ENCODE measurements around the gene ZNF367. TPM values are rescaled to one million over a fixed set of nuclear protein-coding genes. Genes with fewer than 3 reads are reported as not detected.
"Not testable (repeated sequence)": the region's sequence is repeated elsewhere in the genome, so short reads cannot be mapped to it uniquely, and the experiment has no call there.

The ZNF367 gene
- total RNA-seq, 6 experiments from 2014 or later = 6.1 to 12.2 (median 11.5) TPM

DNA sequence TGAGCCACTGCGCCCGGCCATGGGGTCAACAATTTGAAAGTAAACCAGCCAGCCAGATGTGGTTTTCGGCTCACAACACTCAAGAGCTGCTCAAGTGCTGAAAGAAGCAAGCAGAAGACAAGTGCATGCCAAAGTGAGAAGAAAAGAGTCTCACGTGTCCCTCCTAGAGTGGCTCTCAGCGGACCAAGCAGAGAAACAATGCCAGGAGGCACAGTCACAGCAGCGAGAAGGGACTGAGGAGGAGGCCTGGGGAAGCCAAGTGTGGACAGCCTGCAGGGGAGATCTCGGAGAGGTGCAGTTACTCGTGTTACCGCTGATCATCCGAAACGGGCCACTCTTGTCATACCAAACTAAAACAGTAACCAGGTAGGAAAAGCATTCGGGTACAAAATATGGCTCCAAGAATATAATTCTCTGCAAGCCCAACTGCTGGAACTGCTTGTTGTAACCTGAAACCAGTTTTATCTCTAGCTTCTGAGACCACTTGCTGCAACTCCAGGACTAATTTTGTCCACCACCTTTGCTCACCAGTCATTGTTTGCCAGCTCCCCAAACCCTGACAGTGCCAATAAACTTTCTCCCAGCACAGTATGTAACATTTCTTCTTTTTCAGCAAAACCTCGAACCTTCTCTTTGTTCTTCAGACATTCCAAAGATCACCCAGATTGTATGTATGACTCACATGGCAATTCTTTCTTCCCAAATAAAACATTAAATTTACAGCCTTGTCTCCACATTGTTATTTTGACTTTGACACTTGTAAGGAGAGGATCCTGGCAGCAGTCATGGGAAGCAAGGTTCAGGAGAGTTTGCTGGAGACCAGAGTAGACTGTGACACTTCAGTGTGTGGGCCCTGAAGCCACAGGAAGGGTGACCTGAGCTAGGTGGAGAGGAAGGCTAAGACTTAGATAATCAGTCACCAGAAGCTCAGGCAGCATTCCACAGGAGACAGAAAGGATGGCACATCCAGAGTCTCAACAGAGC is 41.0 kb downstream of the ZNF367 start:
- Mint-ChIP-seq H3K9me3 (no peaks in the 10 kb centered on the region), H3K27ac (peak overlapping the region; percentile 71), H3K4me3 (peak overlapping the region; percentile 13), H3K36me3 (ENCODE audit: low read depth) (peaks cover 12% of the 10 kb centered on the region; the same call in 1 of the 2 replicates), H3K27me3 (ENCODE audit: insufficient read depth) (peaks cover 3% of the 10 kb centered on the region; the same call in 1 of the 2 replicates), H3K4me1 (ENCODE audit: low read depth) (peaks cover 30% of the 10 kb centered on the region)
- TF ChIP-seq, protein P1, sequence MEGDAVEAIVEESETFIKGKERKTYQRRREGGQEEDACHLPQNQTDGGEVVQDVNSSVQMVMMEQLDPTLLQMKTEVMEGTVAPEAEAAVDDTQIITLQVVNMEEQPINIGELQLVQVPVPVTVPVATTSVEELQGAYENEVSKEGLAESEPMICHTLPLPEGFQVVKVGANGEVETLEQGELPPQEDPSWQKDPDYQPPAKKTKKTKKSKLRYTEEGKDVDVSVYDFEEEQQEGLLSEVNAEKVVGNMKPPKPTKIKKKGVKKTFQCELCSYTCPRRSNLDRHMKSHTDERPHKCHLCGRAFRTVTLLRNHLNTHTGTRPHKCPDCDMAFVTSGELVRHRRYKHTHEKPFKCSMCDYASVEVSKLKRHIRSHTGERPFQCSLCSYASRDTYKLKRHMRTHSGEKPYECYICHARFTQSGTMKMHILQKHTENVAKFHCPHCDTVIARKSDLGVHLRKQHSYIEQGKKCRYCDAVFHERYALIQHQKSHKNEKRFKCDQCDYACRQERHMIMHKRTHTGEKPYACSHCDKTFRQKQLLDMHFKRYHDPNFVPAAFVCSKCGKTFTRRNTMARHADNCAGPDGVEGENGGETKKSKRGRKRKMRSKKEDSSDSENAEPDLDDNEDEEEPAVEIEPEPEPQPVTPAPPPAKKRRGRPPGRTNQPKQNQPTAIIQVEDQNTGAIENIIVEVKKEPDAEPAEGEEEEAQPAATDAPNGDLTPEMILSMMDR (IDR thresholded peaks at IDR 0.05) = no peak
- DNase-seq = peak; percentile 46

DNA sequence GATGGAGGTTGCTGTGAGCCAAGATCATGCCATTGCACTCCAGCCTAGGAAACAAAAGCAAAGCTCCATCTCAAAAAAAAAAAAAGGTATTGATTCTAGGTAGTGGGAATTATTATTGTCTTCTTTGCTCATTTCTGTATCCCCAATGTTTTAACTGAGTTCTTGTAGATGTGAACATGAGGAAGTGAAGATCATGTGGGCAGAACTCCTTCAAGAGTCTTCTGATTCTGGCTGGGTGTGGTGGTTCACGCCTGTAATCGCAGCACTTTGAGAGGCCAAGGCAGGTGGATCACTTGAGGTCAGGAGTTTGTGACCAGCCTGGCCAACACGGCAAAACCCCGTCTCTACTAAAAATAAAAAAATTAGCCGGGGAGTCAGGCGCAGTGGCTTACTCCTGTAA is 42.7 kb downstream of the ZNF367 start:
- H3K27me3 Mint-ChIP-seq (ENCODE audit: insufficient read depth); H3K4me3 Mint-ChIP-seq; H3K9me3 Mint-ChIP-seq; H3K36me3 Mint-ChIP-seq (ENCODE audit: low read depth); H3K27ac Mint-ChIP-seq; DNase-seq: not testable (repeated sequence)
- H3K4me1 Mint-ChIP-seq (ENCODE audit: low read depth) = peaks cover 18% of the 10 kb centered on the region

DNA sequence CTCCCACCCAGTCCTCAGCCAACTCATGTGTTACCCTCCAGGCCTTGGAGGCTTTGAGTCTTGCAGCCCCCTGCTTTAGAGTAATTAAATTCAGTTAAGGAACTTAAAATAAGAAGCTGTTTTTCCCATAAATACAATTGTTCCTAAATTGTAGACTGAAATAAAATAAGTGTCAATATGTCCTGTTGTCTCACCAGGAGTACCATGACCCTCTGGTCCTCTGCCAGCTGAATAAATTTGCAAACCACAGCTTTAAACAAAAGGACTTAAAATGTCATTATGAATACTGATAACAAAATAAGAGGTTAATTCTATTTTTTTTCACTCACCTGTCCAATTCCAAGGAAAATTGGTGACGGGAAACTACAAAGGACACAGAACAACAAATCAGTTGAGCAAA is 50.2 kb downstream of the ZNF367 start:
- TF ChIP-seq, protein P1 (IDR thresholded peaks at IDR 0.05) = no peak
- H3K4me1 Mint-ChIP-seq (ENCODE audit: low read depth) = no peaks in the 10 kb centered on the region
- H3K27ac Mint-ChIP-seq = no peak overlapping the region
- H3K36me3 Mint-ChIP-seq (ENCODE audit: low read depth) = peaks cover 7% of the 10 kb centered on the region
- H3K9me3 Mint-ChIP-seq = no peaks in the 10 kb centered on the region
- H3K4me3 Mint-ChIP-seq = no peak overlapping the region
- H3K27me3 Mint-ChIP-seq (ENCODE audit: insufficient read depth) = peaks cover 1% of the 10 kb centered on the region; the same call in 1 of the 2 replicates
- DNase-seq = no peak

GRCh38 chr9:96363175-96363967 is 54.8 kb downstream of the ZNF367 start:
- TF ChIP-seq, protein P1 (IDR thresholded peaks at IDR 0.05) = no peak
- Mint-ChIP-seq H3K4me1 (ENCODE audit: low read depth) (no peaks in the 10 kb centered on the region), H3K4me3 (no peak overlapping the region), H3K27ac (no peak overlapping the region), H3K36me3 (ENCODE audit: low read depth) (peaks cover 21% of the 10 kb centered on the region), H3K27me3 (ENCODE audit: insufficient read depth) (peaks cover 1% of the 10 kb centered on the region; the same call in 1 of the 2 replicates), H3K9me3 (no peaks in the 10 kb centered on the region)
- no peak for DNase-seq

DNA sequence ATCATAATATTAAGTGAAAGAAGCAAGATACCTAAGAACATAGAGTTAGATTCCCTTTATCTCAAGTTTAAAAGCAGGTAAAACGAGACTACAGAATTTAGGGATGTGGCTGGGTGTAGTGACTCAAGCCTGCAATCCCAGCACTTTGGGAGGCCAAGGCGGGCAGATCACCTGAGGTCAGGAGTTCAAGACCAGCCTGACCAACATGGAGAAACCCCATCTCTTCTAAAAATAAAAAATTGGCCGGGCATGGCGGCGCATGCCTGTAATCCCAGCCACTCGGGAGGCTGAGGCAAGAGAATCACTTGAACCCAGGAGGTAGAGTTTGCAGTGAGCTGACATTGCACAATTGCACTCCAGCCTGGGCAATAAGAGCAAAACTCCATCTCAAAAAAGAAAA is 56.1 kb downstream of the ZNF367 start:
- peaks cover 21% of the 10 kb centered on the region for H3K36me3 Mint-ChIP-seq (ENCODE audit: low read depth)
- H3K4me1 Mint-ChIP-seq (ENCODE audit: low read depth); H3K27me3 Mint-ChIP-seq (ENCODE audit: insufficient read depth); DNase-seq; H3K4me3 Mint-ChIP-seq; H3K27ac Mint-ChIP-seq; H3K9me3 Mint-ChIP-seq: not testable (repeated sequence)

DNA sequence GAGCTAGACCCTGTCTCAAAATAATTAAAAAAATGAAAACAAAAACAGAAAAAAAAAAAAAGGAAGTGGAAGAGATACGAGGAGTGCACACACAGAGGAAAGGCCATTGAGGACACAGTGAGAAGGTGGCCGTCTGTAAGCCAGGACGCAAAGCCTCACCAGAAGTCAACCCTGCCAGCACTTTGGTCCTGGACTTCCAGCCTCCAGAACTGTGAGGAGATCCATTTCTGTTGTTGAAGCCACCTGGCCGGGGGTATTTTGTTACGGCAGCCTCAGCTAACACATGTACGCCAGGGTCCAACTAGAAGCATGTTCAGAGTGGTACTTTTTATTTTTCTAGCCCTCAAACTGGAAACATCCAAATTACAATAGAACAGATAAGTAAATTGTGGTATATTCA is 56.5 kb downstream of the ZNF367 start:
- Mint-ChIP-seq H3K27me3 (ENCODE audit: insufficient read depth) (peaks cover 1% of the 10 kb centered on the region; the same call in 1 of the 2 replicates), H3K9me3 (no peaks in the 10 kb centered on the region), H3K4me1 (ENCODE audit: low read depth) (no peaks in the 10 kb centered on the region), H3K36me3 (ENCODE audit: low read depth) (peaks cover 21% of the 10 kb centered on the region), H3K4me3 (no peak overlapping the region), H3K27ac (no peak overlapping the region)
- DNase-seq = no peak
- TF ChIP-seq, protein P1 (IDR thresholded peaks at IDR 0.05) = no peak
